CD4-positive, alpha-beta T cell treated with Interleukin-15 for 1 hour (primary cell): Measurements from ENCODE around the gene PPP2R5A.
"Not testable (repeated sequence)": the region's sequence is repeated elsewhere in the genome, so short reads cannot be mapped to it uniquely, and the experiment has no call there.

Source experiments
- DNase-seq: peaks from one replicate; pipeline ENCODE4 v3.0.0-alpha.2; 2020

PPP2R5A gene

DNA sequence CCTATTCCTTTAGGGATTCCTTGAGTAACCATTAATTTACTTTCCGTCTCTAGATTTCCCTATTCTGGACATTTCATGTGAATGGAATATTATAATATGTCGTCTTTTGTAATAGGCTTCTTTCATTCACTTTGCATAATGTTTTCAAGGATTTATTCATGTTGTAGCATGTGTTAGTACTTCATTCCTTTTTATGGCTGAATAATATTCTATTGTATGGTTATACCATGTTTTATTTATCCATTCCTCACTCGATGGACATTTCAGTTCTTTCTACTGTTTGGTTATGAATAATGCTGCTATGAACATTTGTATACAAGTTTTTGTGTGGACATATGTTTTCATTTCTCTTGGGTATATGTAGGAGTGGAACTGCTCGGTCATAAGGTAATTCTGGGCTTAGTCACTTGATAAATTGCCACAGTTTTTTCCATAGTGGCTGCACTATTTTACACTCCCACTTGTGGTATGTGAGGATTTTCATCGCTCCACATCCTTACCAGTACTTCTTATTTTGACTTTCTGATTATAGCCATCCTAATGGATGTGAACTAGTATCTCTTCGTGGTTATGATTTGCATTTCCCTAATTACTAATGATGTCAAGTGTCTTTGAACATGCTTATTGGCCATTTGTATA, 17.7 kb downstream of the PPP2R5A start:
- no peak for DNase-seq

DNA sequence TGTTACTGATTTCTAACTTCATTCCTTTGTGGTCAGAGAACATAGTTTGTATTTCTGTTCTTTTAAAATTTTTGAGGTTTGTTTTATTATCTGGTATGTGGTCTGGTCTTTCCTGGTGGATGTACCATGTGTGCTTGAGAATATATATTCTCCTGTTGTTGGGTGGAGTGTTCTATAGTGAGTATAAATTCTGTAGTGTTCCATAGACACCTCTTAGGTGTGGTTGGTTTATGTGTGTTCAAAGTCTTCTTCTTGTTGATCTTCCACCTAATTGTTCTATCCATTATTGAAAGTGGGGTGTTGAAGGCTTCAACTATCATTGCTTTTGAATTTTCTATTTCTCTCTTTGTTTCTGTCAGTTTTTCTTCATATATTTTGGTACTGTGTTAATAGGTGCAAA, 20.1 kb downstream of the PPP2R5A start:
- DNase-seq = no peak

GRCh38 chr1:212305984-212306452, 20.8 kb downstream of the PPP2R5A start:
- DNase-seq = not testable (repeated sequence)

DNA sequence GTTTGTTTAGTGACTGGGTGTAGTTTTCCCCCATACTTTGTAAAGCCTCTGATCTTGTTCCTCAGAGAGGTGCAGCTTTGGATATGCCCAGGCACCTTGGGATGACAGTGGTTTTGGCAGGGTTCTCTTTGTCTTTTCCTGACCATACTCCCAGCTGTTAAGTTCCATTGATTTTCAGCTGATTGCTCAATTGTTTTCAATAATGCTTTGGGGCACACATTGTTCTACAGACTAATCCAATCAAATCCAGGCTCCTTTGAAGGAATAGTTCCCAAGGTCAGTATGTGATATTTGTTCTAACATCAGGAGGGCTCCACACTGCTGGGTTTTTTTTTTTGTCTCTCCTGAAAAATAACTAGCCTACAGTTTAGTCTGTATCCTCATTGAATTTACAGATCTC, 24.8 kb downstream of the PPP2R5A start:
- DNase-seq = no peak

DNA sequence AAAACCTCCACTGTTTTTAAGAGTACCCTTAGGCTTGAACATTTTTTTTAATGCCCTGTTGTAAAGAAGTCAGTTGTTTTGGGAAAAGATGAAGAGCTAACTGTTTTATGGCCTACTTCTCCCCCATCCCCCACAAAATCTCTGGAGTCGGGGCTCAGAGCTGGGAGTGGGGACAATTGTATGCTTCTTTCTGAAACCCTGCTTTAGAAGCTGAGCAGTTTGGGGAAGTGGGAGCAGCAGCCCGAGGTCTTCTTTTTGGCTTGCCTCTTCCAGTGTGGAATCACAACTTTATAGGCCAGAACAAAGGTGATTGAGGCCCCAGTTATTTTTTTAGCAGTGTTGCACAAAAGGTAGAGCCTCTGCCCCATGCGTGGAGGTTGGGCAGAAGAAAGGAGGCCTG, 25.2 kb downstream of the PPP2R5A start:
- no peak for DNase-seq

- no peak for DNase-seq
These were observed 26.8 kb downstream of the PPP2R5A start for GRCh38 chr1:212311836-212312497.

GRCh38 chr1:212313616-212314015, 28.4 kb downstream of the PPP2R5A start:
- DNase-seq = no peak

DNA sequence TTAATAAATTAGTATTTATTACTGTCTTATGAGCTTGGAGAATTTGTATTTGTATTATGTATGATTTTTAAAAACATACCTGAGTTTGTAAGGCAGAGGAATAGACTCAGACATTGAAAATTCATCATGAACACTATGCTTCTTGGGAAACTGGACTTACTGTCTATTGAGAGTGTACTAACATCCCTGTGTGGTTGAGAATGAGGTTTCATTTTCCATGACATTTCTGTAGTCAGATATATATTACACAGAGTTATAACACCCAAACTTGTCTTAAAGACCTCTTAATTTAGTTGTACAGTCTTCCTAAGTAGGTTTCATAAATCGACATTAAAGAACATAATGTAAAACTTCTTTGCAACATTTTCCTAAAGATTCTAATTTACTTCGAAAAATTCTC, 30.0 kb downstream of the PPP2R5A start:
- DNase-seq = no peak

DNA sequence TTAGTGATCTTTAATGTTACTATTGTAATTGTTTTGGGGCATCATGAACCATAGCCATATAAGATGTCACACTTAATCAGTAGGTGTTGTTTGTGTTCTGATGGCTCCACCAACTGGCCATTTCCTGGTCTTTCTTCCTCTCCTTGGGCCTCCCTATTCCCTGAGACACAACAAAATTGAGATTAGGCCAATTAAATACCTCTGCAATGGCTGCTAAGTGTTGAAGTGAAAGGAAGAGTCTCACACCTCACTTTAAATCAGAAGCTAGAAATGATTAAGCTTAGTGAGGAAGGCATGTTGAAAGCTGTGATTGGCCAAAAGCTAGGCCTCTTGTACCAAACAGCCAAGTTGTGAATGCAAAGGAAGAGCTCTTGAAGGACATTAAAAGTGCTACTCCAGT, 30.7 kb downstream of the PPP2R5A start:
- DNase-seq = no peak

DNA sequence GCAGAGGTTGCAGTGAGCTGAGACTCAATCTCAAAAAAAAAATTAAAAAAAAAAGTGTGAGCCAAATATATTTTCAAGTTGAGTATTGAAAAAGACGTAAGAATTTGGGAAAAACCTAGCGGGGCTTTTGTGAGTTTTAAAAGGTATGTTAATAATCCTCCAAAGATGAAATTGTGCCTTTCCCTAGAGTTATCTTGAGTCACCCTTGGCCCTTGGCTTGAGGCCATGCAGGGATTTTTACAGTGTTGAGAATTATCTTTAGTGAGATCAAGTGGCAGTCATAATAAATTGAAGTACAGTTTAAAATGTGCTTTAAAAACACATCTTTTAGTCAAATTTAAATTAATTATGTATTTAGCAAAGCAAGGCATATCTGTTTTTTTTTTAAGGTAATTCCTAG, 32.7 kb downstream of the PPP2R5A start:
- DNase-seq = no peak

DNA sequence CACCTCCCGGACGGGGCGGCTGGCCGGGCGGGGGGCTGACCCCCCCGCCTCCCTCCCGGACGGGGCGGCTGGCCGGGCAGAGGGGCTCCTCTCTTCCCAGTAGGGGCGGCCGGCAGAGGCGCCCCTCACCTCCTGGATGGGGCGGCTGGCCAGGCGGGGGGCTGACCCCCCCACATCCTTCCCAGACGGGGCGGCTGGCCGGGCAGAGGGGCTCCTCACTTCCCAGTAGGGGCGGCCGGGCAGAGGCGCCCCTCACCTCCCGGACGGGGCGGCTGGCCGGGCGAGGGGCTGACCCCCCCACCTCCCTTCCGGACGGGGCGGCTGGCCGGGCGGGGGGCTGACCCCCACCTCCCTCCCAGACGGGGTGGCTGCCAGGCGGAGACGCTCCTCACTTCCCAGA, 35.8 kb downstream of the PPP2R5A start:
- DNase-seq = not testable (repeated sequence)

GRCh38 chr1:212323066-212323465, 37.9 kb downstream of the PPP2R5A start:
- no peak for DNase-seq

- DNase-seq = no peak
These were observed 41.3 kb downstream of the PPP2R5A start for GRCh38 chr1:212326541-212326940.

DNA sequence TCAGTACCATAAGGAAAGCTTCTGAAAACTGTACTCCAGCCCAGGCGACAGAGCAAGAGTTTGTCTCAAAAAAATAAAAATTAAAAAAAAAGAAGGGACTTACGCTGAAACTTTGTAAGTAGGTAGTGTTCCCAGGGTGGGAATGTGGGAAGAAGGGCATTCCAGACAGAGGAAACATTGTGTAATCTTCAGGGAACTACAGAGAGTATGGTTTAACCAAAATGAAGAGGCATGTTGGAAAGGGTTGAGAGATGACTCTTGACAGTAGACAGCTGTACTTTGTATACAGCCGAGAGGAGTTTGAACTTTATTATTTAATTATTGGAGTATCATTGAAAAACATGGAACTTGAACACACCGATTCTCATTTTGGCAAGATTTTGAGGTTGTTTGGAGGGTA, 43.0 kb downstream of the PPP2R5A start:
- DNase-seq = no peak

- DNase-seq = no peak
These were observed 43.9 kb downstream of the PPP2R5A start for GRCh38 chr1:212329105-212329504.

GRCh38 chr1:212341090-212341489, 55.9 kb downstream of the PPP2R5A start:
- DNase-seq = no peak

DNA sequence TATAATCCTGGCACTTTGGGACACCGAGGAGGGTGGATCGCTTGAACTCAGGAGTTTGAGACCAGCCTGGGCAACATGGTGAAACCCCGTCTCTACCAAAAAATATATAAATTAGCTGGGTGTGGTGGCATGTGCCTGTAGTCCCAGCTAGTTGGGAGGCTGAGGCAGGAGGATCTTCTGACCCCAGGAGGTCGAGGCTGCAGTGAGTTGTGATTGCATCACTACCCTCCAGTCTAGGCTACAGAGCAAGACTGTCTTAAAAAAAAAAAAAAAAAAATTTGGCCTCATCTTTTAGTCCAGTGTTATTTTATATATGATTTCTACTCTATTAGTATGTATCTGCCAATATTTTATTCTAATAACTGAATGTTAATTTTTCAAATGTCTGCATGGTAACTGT, 59.7 kb downstream of the PPP2R5A start:
- DNase-seq = no peak

DNA sequence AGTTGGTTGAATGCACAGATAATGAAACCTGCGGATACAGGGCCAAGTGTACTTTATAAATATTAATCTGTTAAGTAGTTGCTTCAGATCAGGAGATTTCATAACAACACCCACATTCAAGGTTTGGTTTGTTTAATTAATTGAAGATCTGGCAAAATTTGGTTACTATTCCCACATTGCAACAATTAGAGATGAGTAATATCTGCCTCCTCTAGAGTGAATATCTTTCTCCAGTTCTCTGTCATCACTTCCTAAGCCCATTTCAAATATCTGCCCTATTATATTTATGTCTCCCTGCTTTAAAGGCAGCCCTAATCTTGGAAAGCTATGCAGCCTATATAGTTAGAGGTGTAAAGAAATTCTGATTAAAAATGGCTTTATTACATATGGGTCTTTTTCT, 61.4 kb downstream of the PPP2R5A start:
- no peak for DNase-seq

DNA sequence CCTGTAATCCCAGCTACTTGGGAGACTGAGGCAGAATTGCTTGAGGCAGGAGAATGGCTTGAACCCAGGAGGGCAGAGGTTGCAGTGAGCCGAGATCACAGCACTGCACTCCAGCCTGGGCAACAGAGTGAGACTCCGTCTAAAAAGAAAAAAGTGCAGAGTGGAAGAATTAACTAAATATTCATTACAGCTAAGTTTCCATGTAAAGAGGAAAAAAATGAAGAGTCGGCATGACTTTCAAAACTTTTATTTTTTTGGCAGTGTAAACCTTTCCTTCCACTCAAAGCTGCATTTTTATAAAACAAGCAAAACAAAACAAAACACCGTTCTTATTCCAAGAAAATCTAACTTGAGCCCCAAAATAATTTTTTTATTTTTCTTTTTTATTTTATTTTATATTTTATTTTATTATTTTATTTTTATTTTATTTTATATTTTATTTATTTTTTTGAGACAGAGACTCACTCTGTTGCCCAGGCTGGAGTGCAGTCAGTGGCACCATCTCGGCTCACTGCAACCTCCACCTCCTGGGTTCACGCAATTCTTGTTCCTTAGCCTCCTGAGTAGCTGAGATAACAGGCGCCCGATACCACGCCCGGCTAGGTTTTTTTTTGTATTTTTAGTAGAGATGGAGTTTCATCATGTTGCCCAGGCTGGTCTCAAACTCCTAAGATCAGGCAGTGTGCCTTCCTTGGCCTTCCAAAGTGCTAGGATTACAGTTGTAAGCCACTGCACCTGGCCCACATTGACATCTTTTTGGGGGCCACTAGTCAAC, 66.6 kb downstream of the PPP2R5A start:
- no peak for DNase-seq

DNA sequence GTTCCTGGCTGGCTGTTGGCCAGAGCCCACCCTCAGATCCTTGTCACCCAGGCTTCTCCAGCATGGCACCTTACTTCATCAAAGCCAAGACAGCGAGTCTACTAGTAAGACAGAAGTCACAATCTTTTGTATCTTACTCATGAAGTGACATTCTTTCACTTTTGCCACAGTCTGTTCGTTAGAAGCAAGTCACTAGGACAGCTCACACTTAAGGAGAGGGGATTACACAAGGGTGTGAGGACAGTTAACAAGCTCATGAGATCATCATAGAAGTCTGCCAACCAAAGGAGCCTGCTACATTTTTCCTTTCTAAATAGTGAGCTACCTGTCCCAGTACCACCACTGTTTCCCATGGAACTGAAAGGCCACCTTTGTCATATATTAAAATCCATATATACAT, 68.0 kb downstream of the PPP2R5A start:
- DNase-seq = no peak

- DNase-seq = no peak
These were observed 69.3 kb downstream of the PPP2R5A start for GRCh38 chr1:212354464-212354863.

DNA sequence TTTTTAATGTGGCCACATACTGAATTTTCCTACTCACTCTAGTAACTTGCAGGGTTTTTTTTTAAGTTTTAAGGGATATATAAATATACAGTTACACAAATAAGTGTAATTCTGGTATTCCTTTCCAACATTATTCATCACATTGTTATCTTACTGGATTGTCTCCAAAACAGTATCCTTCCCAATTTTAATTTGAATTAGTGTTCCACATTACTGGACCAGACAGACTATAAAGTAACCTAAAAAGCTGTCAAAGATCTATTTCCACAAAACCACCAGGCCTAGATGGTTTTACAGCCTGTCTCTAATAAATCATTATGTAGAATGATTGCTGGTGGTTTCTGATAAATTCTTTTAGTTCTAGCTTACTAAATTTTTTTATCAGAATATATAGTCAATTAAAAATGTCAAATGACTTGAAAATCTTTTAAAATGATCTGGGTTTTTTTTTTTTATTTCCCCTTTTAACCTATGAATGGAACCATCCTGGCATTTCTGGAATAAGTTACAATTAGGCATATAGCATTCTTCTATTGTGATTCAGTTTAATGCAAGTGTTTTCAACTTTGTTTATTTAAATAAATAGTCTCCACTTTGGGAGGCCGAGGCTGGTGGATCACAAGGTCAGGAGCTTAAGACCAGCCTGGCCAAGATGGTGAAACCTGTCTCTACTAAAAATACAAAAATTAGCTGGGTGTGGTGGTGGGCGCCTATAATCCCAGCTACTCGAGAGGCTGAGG, 70.2 kb downstream of the PPP2R5A start:
- no peak for DNase-seq

DNA sequence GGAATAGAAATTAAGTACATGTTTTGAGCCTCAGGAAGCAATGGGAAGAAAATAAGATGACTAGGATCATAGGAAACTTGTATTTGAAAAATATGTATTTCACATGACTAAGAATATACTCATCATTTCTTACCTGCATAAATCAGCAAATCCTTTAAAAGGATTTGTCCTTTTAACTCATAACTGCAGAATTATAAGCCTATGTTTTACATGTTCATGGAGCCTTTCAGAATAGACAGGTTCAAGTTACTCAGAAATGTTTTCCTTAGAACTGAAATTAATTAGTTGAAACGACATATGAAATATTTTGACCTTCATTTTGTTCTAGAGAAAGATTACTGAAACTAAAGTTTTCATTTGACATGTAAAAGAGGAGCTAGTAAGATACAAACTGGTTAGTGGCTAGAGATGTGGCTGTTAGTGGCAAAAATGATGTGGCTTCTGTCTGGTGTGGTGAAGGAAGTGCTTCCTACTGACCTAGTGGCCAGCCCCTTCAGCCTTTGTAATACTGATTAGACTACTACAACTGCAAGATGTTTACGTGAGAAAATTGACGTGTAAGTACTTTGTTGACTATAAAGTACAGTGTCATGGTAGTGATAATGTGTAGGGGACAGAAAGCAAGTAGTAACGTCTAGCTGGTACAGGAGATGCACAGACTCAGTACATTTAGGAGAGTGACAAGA, 74.7 kb downstream of the PPP2R5A start:
- DNase-seq = no peak
